ENCODE data around the gene DNMT3A.

Gene DNMT3A

GRCh38 chr2:25284756-25285155 lies 57.0 kb downstream of the DNMT3A start:
- DNase-seq (ENCODE audit: low read depth, low spot score), result no peak
- TF ChIP-seq CTCF (IDR thresholded peaks at IDR 0.05; ENCODE audit: low read depth, low read length), result no peak
- in situ Hi-C loops (cut with HindIII; ENCODE audit: low sequenced_read_pairs), result no loop called here
- H3K4me3 ChIP-seq (ENCODE audit: low read depth, low read length), result no peak overlapping the region

- in situ Hi-C loops (cut with HindIII; ENCODE audit: low sequenced_read_pairs), result no loop called here
- no peak for TF ChIP-seq CTCF (IDR thresholded peaks at IDR 0.05; ENCODE audit: low read depth, low read length)
- H3K4me3 ChIP-seq (ENCODE audit: low read depth, low read length), result no peak overlapping the region
- no peak for DNase-seq (ENCODE audit: low read depth, low spot score)
Observed at GRCh38 chr2:25283921-25284320, 57.8 kb downstream of the DNMT3A start.

- no peak for DNase-seq (ENCODE audit: low read depth, low spot score)
- in situ Hi-C loops (cut with HindIII; ENCODE audit: low sequenced_read_pairs), result no loop called here
- no peak overlapping the region for H3K4me3 ChIP-seq (ENCODE audit: low read depth, low read length)
- TF ChIP-seq CTCF (IDR thresholded peaks at IDR 0.05; ENCODE audit: low read depth, low read length), result no peak
Observed at GRCh38 chr2:25281941-25282340, 59.8 kb downstream of the DNMT3A start.

- H3K4me3 ChIP-seq (ENCODE audit: low read depth, low read length), result no peak overlapping the region
- no peak for TF ChIP-seq CTCF (IDR thresholded peaks at IDR 0.05; ENCODE audit: low read depth, low read length)
- DNase-seq (ENCODE audit: low read depth, low spot score), result no peak
- in situ Hi-C loops (cut with HindIII; ENCODE audit: low sequenced_read_pairs), result no loop called here
Observed at GRCh38 chr2:25281522-25281921, 60.2 kb downstream of the DNMT3A start.

GRCh38 chr2:25280051-25280687 lies 61.6 kb downstream of the DNMT3A start:
- in situ Hi-C loops (cut with HindIII; ENCODE audit: low sequenced_read_pairs), result no loop called here

GRCh38 chr2:25279091-25279651 lies 62.6 kb downstream of the DNMT3A start:
- in situ Hi-C loops (cut with HindIII; ENCODE audit: low sequenced_read_pairs), result no loop called here
- no peak for TF ChIP-seq CTCF (IDR thresholded peaks at IDR 0.05; ENCODE audit: low read depth, low read length)
- no peak for DNase-seq (ENCODE audit: low read depth, low spot score)
- no peak overlapping the region for H3K4me3 ChIP-seq (ENCODE audit: low read depth, low read length)

More at GRCh38 chr2:25280051-25280687, 61.6 kb downstream of the DNMT3A start:
- no peak for DNase-seq (ENCODE audit: low read depth, low spot score)
- TF ChIP-seq CTCF (IDR thresholded peaks at IDR 0.05; ENCODE audit: low read depth, low read length), result no peak
- H3K4me3 ChIP-seq (ENCODE audit: low read depth, low read length), result no peak overlapping the region

Measured in astrocyte of the spinal cord (primary cell).